HepG2 (cell line): ENCODE results near the gene ZNRF3. TPM values are rescaled to one million over a fixed set of nuclear protein-coding genes. Genes with fewer than 3 reads are reported as not detected.

Experiments used
- AGO2 ChIP-seq: fragments of 200-400 bp; formaldehyde crosslinking; optimal IDR thresholded peaks from 2 replicates; pipeline ENCODE3; 2017; ENCODE audit warnings: mild to moderate bottlenecking, low read depth, low read length, moderate library complexity
- AKAP8 ChIP-seq: sonication (generic); formaldehyde crosslinking; IDR thresholded peaks from 2 replicates; pipeline ENCODE4 v1.5.1; 2020; ENCODE audit warnings: mild to moderate bottlenecking, missing genetic modification reagents
- ARID5B ChIP-seq: IDR thresholded peaks from 2 replicates; pipeline ENCODE4 v1.4.0; 2020; ENCODE audit warnings: mild to moderate bottlenecking, missing genetic modification reagents
- IRX3 ChIP-seq: sonication (generic); formaldehyde crosslinking; IDR thresholded peaks from 2 replicates; pipeline ENCODE4 v1.8.1; 2023; ENCODE audit warnings: mild to moderate bottlenecking, low read depth, missing genetic modification reagents, borderline replicate concordance
- KLF6 ChIP-seq: IDR thresholded peaks from 2 replicates; pipeline ENCODE4 v1.8.0; 2016; ENCODE audit warnings: missing biosample characterization, missing genetic modification reagents
- REPIN1 ChIP-seq: sonication (generic); formaldehyde crosslinking; IDR thresholded peaks from 2 replicates; pipeline ENCODE4 v1.8.0; 2022; ENCODE audit warnings: missing genetic modification reagents, low read depth, mild to moderate bottlenecking, borderline replicate concordance
- SIX1 ChIP-seq: sonication (generic); formaldehyde crosslinking; IDR thresholded peaks from 2 replicates; pipeline ENCODE4 v1.4.0; 2020; ENCODE audit warnings: missing genetic modification reagents, borderline replicate concordance
- TEAD2 ChIP-seq: sonication (generic); formaldehyde crosslinking; IDR thresholded peaks from 2 replicates; pipeline ENCODE4 v1.9.0; 2021; ENCODE audit warnings: missing genetic modification reagents
- ZC3H4 ChIP-seq: sonication (generic); formaldehyde crosslinking; IDR thresholded peaks from 2 replicates; pipeline ENCODE4 v1.4.0; 2020; ENCODE audit warnings: missing genetic modification reagents, borderline replicate concordance
- ZNF343 ChIP-seq: sonication (generic); formaldehyde crosslinking; IDR thresholded peaks from 2 replicates; pipeline ENCODE4 v1.4.0; 2020; ENCODE audit warnings: mild to moderate bottlenecking, missing genetic modification reagents
- ZNF383 ChIP-seq: sonication (generic); formaldehyde crosslinking; IDR thresholded peaks from 2 replicates; pipeline ENCODE4 v1.4.0; 2020; ENCODE audit warnings: missing genetic modification reagents, mild to moderate bottlenecking, borderline replicate concordance
- ZNF501 ChIP-seq: sonication (generic); formaldehyde crosslinking; IDR thresholded peaks from 2 replicates; pipeline ENCODE4 v1.5.1; 2020; ENCODE audit warnings: mild to moderate bottlenecking, moderate library complexity, missing genetic modification reagents
- ZNF510 ChIP-seq: sonication (generic); formaldehyde crosslinking; IDR thresholded peaks from 2 replicates; pipeline ENCODE4 v1.4.0; 2020; ENCODE audit warnings: low read depth, mild to moderate bottlenecking, missing genetic modification reagents
- ZNF646 ChIP-seq: sonication (generic); formaldehyde crosslinking; IDR thresholded peaks from 2 replicates; pipeline ENCODE4 v1.9.0; 2021; ENCODE audit warnings: mild to moderate bottlenecking, missing genetic modification reagents
- polyA plus RNA-seq, 8 experiments: library from polyadenylated mRNA; depleted of rRNA in 3 of 8; stranded (reverse) in 7 of 8; unstranded in 1 of 8; fragments of >200 nt; fragmentation: Illumina TruSeq in 4 of 8; extraction: Trizol in 4 of 8; gene quantifications; 2 replicates each; pipeline versions ENCODE4 v1.2.1 to v1.2.3, GENCODE V29; 2011 to 2016; ENCODE audit warnings: low read depth in 4 of 8, missing spikeins in 1 of 8, mixed read lengths in 1 of 8; ENCODE audit not compliant: insufficient read depth in 1 of 8
- total RNA-seq, 5 experiments: library from RNA; depleted of rRNA; stranded (reverse); fragments of >200 nt; fragmentation: Illumina TruSeq; extraction: Trizol; gene quantifications; 2 replicates each; pipeline ENCODE4 v1.2.3, GENCODE V29; 2016; ENCODE audit warnings: low read depth in 1 of 5
- TF ChIP-seq, protein P1 (sequence below): sonication (generic); formaldehyde crosslinking; IDR thresholded peaks from 2 replicates; pipeline ENCODE4 v1.5.0; 2020; ENCODE audit warnings: mild to moderate bottlenecking, missing genetic modification reagents, moderate library complexity
- TF ChIP-seq, protein P2 (sequence below): sonication (generic); formaldehyde crosslinking; IDR thresholded peaks from 2 replicates; pipeline ENCODE4 v1.9.0; 2022; ENCODE audit warnings: missing genetic modification reagents, mild to moderate bottlenecking, borderline replicate concordance

The ZNRF3 gene
- total and polyA plus RNA-seq, 2 of the 13 experiments (the other 11 are each of a cell fraction or from before 2014, with no cell fraction given) = 20.3 to 36.7 TPM

DNA sequence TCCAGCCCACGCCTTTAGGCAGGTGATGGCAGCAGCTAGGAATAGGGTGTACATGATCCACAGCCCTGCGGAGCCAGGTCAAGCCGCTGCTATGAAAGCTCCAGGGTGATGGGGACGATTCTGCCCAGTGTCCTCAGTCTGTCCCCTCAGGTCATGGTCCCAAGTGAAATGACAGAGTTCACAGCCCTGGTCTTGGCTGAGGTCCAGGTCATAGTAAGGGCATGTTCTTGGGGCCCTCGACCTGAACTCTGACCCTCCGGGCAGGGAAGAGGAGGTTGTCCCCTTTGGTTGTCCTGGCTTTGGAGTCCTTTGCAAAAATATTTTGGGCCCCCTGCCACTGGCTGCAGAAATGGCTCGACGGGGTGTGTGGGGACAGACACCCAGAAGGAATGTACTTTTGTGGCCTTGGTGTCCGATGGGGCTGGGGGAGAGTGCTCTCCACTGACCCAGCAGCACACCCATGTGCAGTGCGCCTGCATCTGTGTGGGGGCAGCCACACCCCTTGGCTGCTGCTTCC, 170.9 kb downstream of the ZNRF3 start (continued):
- TF ChIP-seq ZNF646 (no peak), IRX3 (CRISPR knock-in tag) (no peak), ZNF501 (CRISPR knock-in tag) (no peak), SIX1 (CRISPR knock-in tag) (no peak), KLF6 (no peak), REPIN1 (CRISPR knock-in tag) (peak; percentile 57; the same call in 1 of the 2 replicates), ZNF343 (CRISPR knock-in tag) (no peak), TEAD2 (CRISPR knock-in tag) (no peak), AKAP8 (CRISPR knock-in tag) (0 out of 2 replicates have a peak, but pooled peaks have one; percentile 40), ZNF383 (CRISPR knock-in tag) (no peak), AGO2 (peak; percentile 97), ZNF510 (CRISPR knock-in tag) (no peak), ZC3H4 (0 out of 2 replicates have a peak, but pooled peaks have one; percentile 13), ARID5B (CRISPR knock-in tag) (no peak)
- TF ChIP-seq, protein P1, sequence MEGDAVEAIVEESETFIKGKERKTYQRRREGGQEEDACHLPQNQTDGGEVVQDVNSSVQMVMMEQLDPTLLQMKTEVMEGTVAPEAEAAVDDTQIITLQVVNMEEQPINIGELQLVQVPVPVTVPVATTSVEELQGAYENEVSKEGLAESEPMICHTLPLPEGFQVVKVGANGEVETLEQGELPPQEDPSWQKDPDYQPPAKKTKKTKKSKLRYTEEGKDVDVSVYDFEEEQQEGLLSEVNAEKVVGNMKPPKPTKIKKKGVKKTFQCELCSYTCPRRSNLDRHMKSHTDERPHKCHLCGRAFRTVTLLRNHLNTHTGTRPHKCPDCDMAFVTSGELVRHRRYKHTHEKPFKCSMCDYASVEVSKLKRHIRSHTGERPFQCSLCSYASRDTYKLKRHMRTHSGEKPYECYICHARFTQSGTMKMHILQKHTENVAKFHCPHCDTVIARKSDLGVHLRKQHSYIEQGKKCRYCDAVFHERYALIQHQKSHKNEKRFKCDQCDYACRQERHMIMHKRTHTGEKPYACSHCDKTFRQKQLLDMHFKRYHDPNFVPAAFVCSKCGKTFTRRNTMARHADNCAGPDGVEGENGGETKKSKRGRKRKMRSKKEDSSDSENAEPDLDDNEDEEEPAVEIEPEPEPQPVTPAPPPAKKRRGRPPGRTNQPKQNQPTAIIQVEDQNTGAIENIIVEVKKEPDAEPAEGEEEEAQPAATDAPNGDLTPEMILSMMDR = no peak
- TF ChIP-seq, protein P2, sequence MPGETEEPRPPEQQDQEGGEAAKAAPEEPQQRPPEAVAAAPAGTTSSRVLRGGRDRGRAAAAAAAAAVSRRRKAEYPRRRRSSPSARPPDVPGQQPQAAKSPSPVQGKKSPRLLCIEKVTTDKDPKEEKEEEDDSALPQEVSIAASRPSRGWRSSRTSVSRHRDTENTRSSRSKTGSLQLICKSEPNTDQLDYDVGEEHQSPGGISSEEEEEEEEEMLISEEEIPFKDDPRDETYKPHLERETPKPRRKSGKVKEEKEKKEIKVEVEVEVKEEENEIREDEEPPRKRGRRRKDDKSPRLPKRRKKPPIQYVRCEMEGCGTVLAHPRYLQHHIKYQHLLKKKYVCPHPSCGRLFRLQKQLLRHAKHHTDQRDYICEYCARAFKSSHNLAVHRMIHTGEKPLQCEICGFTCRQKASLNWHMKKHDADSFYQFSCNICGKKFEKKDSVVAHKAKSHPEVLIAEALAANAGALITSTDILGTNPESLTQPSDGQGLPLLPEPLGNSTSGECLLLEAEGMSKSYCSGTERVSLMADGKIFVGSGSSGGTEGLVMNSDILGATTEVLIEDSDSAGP (CRISPR knock-in tag) = peak; percentile 59; the same call in 1 of the 2 replicates
